GM12878 (cell line): Measurements from ENCODE around the gene TGFBRAP1. TPM values are rescaled to one million over a fixed set of nuclear protein-coding genes. Genes with fewer than 3 reads are reported as not detected.

Experiments
- CHD4 ChIP-seq: fragments of 200-600 bp; sonication (generic); IDR thresholded peaks from 2 replicates; pipeline ENCODE4 v1.6.1; 2016; ENCODE audit warnings: mild to moderate bottlenecking
- CTCF ChIP-seq, 3 experiments: IDR thresholded peaks in 2 of 3; conservative IDR thresholded peaks in 1 of 3; 2 replicates each; pipeline ENCODE4 v1.5.1; 2011; ENCODE audit warnings: low read depth in 3 of 3, low read length in 3 of 3, mild to moderate bottlenecking in 3 of 3, control low read depth in 2 of 3, moderate library complexity in 2 of 3, inconsistent platforms in 1 of 3, mixed read lengths in 1 of 3; ENCODE audit not compliant: control insufficient read depth in 2 of 3, insufficient read depth in 1 of 3; ENCODE audit errors: extremely low read depth in 1 of 3
- FOXK2 ChIP-seq: fragments of 450-650 bp; IDR thresholded peaks from 2 replicates; pipeline ENCODE4 v1.6.1; 2017; ENCODE audit warnings: mild to moderate bottlenecking, moderate library complexity
- MEF2B ChIP-seq: fragments of 450-650 bp; IDR thresholded peaks from 2 replicates; pipeline ENCODE4 v1.6.1; 2018; ENCODE audit warnings: mild to moderate bottlenecking, moderate library complexity; ENCODE audit not compliant: partially characterized antibody, poor library complexity, severe bottlenecking
- MTA2 ChIP-seq: fragments of 450-650 bp; IDR thresholded peaks from 2 replicates; pipeline ENCODE4 v1.6.1; 2016; ENCODE audit warnings: low read depth, mild to moderate bottlenecking, moderate library complexity
- YY1 ChIP-seq: IDR thresholded peaks from 2 replicates; pipeline ENCODE4 v1.6.1; 2011; ENCODE audit warnings: low read depth, mild to moderate bottlenecking, low read length
- polyA plus RNA-seq, 11 experiments: library from polyadenylated mRNA; depleted of rRNA in 4 of 11; unstranded in 6 of 11; stranded (reverse) in 5 of 11; fragments of >200 nt; fragmentation: Nextera tagmentation in 4 of 11; fragmentation: Illumina TruSeq in 1 of 11; extraction: Ambion mirVana in 4 of 11; extraction: Trizol in 1 of 11; gene quantifications; 1 replicate in 1 of 11; 2 replicates in 10 of 11; pipeline versions ENCODE4 v1.2.1 to v1.2.3, GENCODE V29; 2011 to 2016; ENCODE audit warnings: inconsistent platforms in 2 of 11, missing spikeins in 2 of 11, low read depth in 1 of 11
- total RNA-seq, 4 experiments: library from RNA; depleted of rRNA in 3 of 4; stranded (reverse); fragments of >200 nt in 3 of 4; fragmentation: Illumina TruSeq in 1 of 4; extraction: Trizol in 1 of 4; gene quantifications; 2 replicates each; pipeline versions ENCODE4 v1.2.1 to v1.2.3, GENCODE V29; 2013 to 2021
- TF ChIP-seq, protein P1 (sequence below): IDR thresholded peaks from 2 replicates; pipeline ENCODE4 v1.6.1; 2012; ENCODE audit warnings: improper control_type of control experiment, low read depth, low read length; ENCODE audit not compliant: insufficient replicate concordance
- TF ChIP-seq, protein P2 (sequence below): fragments of 450-650 bp; IDR thresholded peaks from 2 replicates; pipeline ENCODE4 v1.6.1; 2016; ENCODE audit warnings: mild to moderate bottlenecking

The TGFBRAP1 gene
- total and polyA plus RNA-seq, 10 of the 15 experiments (the other 5 are each of a cell fraction or from before 2014, with no cell fraction given): 7.9 to 37.4 (median 23.7) TPM

DNA sequence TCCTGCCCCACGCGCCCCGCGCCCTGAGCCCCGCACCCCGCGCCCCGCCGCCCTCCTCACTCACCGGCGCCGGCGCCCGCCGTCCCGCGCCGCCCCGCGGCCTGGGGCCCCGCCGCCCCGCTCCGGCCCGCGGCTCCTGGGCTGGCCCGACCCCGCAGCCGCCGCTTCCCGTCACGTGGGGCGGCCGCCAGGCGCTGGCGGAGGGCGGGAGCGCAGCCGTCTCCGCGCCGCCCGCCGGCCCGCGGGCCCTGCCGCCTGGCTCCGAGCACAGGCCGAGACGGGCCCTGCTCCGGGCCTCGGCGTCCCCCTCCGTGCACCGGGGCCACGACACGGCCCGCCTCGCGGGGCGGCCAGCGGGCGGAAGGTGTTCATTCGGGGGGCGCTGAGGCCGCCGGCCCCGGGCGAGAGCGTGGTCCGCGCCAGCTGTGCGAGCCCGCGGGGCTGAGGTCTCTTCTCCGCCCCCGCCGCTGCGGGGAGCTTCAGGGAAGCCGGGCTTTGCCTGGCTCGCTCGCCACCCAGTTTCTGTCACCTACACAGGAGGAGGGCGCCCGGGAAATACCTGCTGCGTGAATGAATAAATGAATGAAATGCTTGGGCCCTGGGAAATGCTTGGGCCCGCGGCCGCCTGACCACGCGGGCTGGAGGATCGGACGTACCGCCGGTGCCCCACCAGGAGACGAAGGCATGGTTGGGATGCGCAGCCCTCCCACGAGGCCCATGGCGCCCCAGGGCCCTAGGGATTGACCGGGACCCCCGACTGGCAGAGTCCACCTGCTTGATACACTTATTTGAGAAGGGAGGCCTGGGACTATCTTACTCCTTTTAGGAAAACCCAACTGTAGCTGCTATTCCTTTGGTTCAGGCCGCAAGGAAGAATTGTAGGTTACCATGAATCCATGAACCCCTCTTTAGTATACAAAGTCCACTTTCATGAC, at the start of gene TGFBRAP1 (continued):
- TF ChIP-seq CTCF (IDR thresholded peaks at IDR 0.05 in 2 of 3, conservative IDR thresholded peaks at IDR 0.05 in 1 of 3; ENCODE audit: control insufficient read depth in 2 of 3, extremely low read depth in 1 of 3, insufficient read depth in 1 of 3, low read depth in 3 of 3, low read length in 3 of 3): no peak
- TF ChIP-seq, protein P1, sequence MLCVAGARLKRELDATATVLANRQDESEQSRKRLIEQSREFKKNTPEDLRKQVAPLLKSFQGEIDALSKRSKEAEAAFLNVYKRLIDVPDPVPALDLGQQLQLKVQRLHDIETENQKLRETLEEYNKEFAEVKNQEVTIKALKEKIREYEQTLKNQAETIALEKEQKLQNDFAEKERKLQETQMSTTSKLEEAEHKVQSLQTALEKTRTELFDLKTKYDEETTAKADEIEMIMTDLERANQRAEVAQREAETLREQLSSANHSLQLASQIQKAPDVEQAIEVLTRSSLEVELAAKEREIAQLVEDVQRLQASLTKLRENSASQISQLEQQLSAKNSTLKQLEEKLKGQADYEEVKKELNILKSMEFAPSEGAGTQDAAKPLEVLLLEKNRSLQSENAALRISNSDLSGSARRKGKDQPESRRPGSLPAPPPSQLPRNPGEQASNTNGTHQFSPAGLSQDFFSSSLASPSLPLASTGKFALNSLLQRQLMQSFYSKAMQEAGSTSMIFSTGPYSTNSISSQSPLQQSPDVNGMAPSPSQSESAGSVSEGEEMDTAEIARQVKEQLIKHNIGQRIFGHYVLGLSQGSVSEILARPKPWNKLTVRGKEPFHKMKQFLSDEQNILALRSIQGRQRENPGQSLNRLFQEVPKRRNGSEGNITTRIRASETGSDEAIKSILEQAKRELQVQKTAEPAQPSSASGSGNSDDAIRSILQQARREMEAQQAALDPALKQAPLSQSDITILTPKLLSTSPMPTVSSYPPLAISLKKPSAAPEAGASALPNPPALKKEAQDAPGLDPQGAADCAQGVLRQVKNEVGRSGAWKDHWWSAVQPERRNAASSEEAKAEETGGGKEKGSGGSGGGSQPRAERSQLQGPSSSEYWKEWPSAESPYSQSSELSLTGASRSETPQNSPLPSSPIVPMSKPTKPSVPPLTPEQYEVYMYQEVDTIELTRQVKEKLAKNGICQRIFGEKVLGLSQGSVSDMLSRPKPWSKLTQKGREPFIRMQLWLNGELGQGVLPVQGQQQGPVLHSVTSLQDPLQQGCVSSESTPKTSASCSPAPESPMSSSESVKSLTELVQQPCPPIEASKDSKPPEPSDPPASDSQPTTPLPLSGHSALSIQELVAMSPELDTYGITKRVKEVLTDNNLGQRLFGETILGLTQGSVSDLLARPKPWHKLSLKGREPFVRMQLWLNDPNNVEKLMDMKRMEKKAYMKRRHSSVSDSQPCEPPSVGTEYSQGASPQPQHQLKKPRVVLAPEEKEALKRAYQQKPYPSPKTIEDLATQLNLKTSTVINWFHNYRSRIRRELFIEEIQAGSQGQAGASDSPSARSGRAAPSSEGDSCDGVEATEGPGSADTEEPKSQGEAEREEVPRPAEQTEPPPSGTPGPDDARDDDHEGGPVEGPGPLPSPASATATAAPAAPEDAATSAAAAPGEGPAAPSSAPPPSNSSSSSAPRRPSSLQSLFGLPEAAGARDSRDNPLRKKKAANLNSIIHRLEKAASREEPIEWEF: no peak
- TF ChIP-seq FOXK2: no peak
- no peak for TF ChIP-seq MTA2
- TF ChIP-seq, protein P2, sequence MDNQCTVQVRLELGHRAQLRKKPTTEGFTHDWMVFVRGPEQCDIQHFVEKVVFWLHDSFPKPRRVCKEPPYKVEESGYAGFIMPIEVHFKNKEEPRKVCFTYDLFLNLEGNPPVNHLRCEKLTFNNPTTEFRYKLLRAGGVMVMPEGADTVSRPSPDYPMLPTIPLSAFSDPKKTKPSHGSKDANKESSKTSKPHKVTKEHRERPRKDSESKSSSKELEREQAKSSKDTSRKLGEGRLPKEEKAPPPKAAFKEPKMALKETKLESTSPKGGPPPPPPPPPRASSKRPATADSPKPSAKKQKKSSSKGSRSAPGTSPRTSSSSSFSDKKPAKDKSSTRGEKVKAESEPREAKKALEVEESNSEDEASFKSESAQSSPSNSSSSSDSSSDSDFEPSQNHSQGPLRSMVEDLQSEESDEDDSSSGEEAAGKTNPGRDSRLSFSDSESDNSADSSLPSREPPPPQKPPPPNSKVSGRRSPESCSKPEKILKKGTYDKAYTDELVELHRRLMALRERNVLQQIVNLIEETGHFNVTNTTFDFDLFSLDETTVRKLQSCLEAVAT: no peak
- TF ChIP-seq YY1: peak; percentile 4; the same call in 1 of the 2 replicates
- TF ChIP-seq MEF2B: no peak
- TF ChIP-seq CHD4: no peak
